HepG2 (cell line): ENCODE data around the gene PDE4D. TPM values are rescaled to one million over a fixed set of nuclear protein-coding genes. Genes with fewer than 3 reads are reported as not detected.

Experiments
- ATAC-seq: fragments of 200-7000 bp; cut with Tn5 transposase; 3 replicates; pipeline ENCODE4 v1.9.1; 2020; ENCODE audit warnings: mild to moderate bottlenecking, moderate library complexity
- BruUV-seq: library from RNA; stranded (reverse); fragments of 400-500 nt; replicated peaks from 2 replicates; lab custom pipeline; 2021; lab: Mats Ljungman, UMichigan
- CTCF ChIA-PET: fragments of 300-600 bp; formaldehyde crosslinking; extraction: SDS; loops from one replicate; lab custom pipeline; 2021; ENCODE audit warnings: low total read pairs, inconsistent platforms, low intra/inter-chr PET ratio; lab: Yijun Ruan, JAX
- POLR2A ChIA-PET: fragments of 350-600 bp; sonication (Branson Sonifier 250); formaldehyde crosslinking; loops from one replicate; lab custom pipeline; 2020; ENCODE audit warnings: antibody characterized with exemption, inconsistent platforms; lab: Yijun Ruan, JAX
- DNase-seq: peaks from one replicate; pipeline ENCODE4 v3.0.0-alpha.2; 2015; ENCODE audit warnings: low spot score
- FAIRE-seq: peaks from 3 replicates; lab custom pipeline; 2011; peaks lifted over from hg19 to GRCh38; lab: Jason Lieb, UNC
- H2AFZ ChIP-seq: one replicate; pipeline ENCODE4 v1.6.1; 2011; ENCODE audit warnings: low read length, inconsistent platforms
- H3K27ac ChIP-seq: fragments of 300-600 bp; 3 replicates; pipeline ENCODE4 v1.8.0; 2011; ENCODE audit warnings: mixed run types, mild to moderate bottlenecking, mixed read lengths, low read length, inconsistent platforms; ENCODE audit not compliant: insufficient read depth; ENCODE audit errors: extremely low read length
- H3K27me3 ChIP-seq, 2 experiments: fragments of 200-600 bp in 1 of 2; 2 replicates in 1 of 2; 3 replicates in 1 of 2; pipeline versions ENCODE4 v1.6.0 to v1.8.0; 2011; ENCODE audit warnings: low read length in 2 of 2, mild to moderate bottlenecking in 2 of 2, moderate library complexity in 2 of 2, inconsistent platforms in 1 of 2; ENCODE audit not compliant: insufficient read depth in 2 of 2, control insufficient read depth in 1 of 2
- H3K36me3 ChIP-seq, 2 experiments: fragments of 200-600 bp in 1 of 2; replicated peaks in 1 of 2; 2 replicates in 1 of 2; 3 replicates in 1 of 2; pipeline versions ENCODE4 v1.5.1 to v1.8.0; 2011; ENCODE audit warnings: low read length in 2 of 2, inconsistent platforms in 1 of 2; ENCODE audit not compliant: insufficient read depth in 2 of 2, control insufficient read depth in 1 of 2
- H3K4me1 ChIP-seq: 2 replicates; pipeline ENCODE4 v1.5.1; 2012; ENCODE audit warnings: low read length, inconsistent platforms; ENCODE audit not compliant: insufficient read depth
- H3K4me2 ChIP-seq: 2 replicates; pipeline ENCODE4 v1.6.0; 2011; ENCODE audit warnings: low read depth, low read length, inconsistent platforms
- H3K4me3 ChIP-seq, 3 experiments: fragments of 200-600 bp in 1 of 3; sonication (generic), shearing (Covaris generic) in 1 of 3; replicated peaks in 1 of 3; 2 replicates each; pipeline ENCODE4 v1.5.1; 2011 to 2016; ENCODE audit warnings: low read length in 3 of 3, inconsistent platforms in 2 of 3, low read depth in 2 of 3, mild to moderate bottlenecking in 2 of 3, control low read depth in 1 of 3, mixed read lengths in 1 of 3; ENCODE audit not compliant: insufficient read depth in 1 of 3
- H3K79me2 ChIP-seq: one replicate; pipeline ENCODE4 v1.6.1; 2011; ENCODE audit warnings: low read length, inconsistent platforms; ENCODE audit not compliant: insufficient read depth
- H3K9ac ChIP-seq: 2 replicates; pipeline ENCODE4 v1.6.0; 2011; ENCODE audit warnings: mild to moderate bottlenecking, low read depth, low read length, inconsistent platforms; ENCODE audit not compliant: insufficient read depth
- H3K9me3 ChIP-seq: 2 replicates; pipeline ENCODE4 v1.5.1; 2012; ENCODE audit warnings: mild to moderate bottlenecking, low read length
- H4K20me1 ChIP-seq: 2 replicates; pipeline ENCODE4 v1.6.0; 2011; ENCODE audit warnings: inconsistent platforms, mild to moderate bottlenecking, low read length, moderate library complexity; ENCODE audit not compliant: insufficient read depth
- ATF1 ChIP-seq: IDR thresholded peaks from 2 replicates; pipeline ENCODE4 v1.6.1; 2016; ENCODE audit warnings: mild to moderate bottlenecking, control low read depth
- E2F2 ChIP-seq: sonication (generic); formaldehyde crosslinking; IDR thresholded peaks from 2 replicates; pipeline ENCODE4 v1.4.0; 2020; ENCODE audit warnings: missing genetic modification reagents, borderline replicate concordance
- FOXP1 ChIP-seq, 2 experiments: fragments of 450-650 bp in 1 of 2; IDR thresholded peaks; 2 replicates each; pipeline ENCODE4 v1.6.1; 2017 to 2018; ENCODE audit warnings: antibody characterized with exemption in 1 of 2
- ZNF800 ChIP-seq: sonication (generic); formaldehyde crosslinking; IDR thresholded peaks from 2 replicates; pipeline ENCODE4 v1.4.0; 2020; ENCODE audit warnings: missing genetic modification reagents
- WGBS: methylation state at CpG from one replicate; pipeline ENCODE4 v1.1.6; 2017; ENCODE audit warnings: low lambda C conversion rate; 5-methylcytosine and 5-hydroxymethylcytosine counted together
- in situ Hi-C: cut with HindIII; loops from 2 replicates; pipeline ENCODE4 v1.10.0; 2017; ENCODE audit warnings: low pct_unique_long_range_greater_than_20kb; ENCODE audit not compliant: extremely low pct_ligation_motif_present
- intact Hi-C: fragments of 100-400 bp; cut with micrococcal nuclease; formaldehyde crosslinking; loops from one replicate; pipeline ENCODE4 v1.10.0; 2022; ENCODE audit not compliant: unreplicated experiment
- polyA plus RNA-seq, 8 experiments: library from polyadenylated mRNA; depleted of rRNA in 3 of 8; stranded (reverse) in 7 of 8; unstranded in 1 of 8; fragments of >200 nt; fragmentation: Illumina TruSeq in 4 of 8; extraction: Trizol in 4 of 8; gene quantifications; 2 replicates each; pipeline versions ENCODE4 v1.2.1 to v1.2.3, GENCODE V29; 2011 to 2016; ENCODE audit warnings: low read depth in 4 of 8, missing spikeins in 1 of 8, mixed read lengths in 1 of 8; ENCODE audit not compliant: insufficient read depth in 1 of 8
- total RNA-seq, 5 experiments: library from RNA; depleted of rRNA; stranded (reverse); fragments of >200 nt; fragmentation: Illumina TruSeq; extraction: Trizol; gene quantifications; 2 replicates each; pipeline ENCODE4 v1.2.3, GENCODE V29; 2016; ENCODE audit warnings: low read depth in 1 of 5
- TF ChIP-seq, protein P1 (sequence below): sonication (generic); formaldehyde crosslinking; IDR thresholded peaks from 2 replicates; pipeline ENCODE4 v1.4.0; 2020; ENCODE audit warnings: mild to moderate bottlenecking, missing genetic modification reagents

PDE4D gene
- total and polyA plus RNA-seq, 2 of the 13 experiments (the other 11 are each of a cell fraction or from before 2014, with no cell fraction given) = 7.0 to 12.2 TPM

- H3K27me3 ChIP-seq = no peaks in the 10 kb centered on the region
- no peaks in the 10 kb centered on the region for H3K79me2 ChIP-seq
- CTCF ChIA-PET = no interaction called here
- no peaks in the 10 kb centered on the region for H4K20me1 ChIP-seq
- H3K9ac ChIP-seq = no peak overlapping the region
- intact Hi-C loops = no loop called here
- WGBS = 100% methylated on average over 1 of the region's 1 CpG
- H3K4me1 ChIP-seq = no peaks in the 10 kb centered on the region
- DNase-seq (no peak), FAIRE-seq (no peak), ATAC-seq (no peak)
- POLR2A ChIA-PET = no interaction called here
- H3K27ac ChIP-seq = no peak overlapping the region
- no peak overlapping the region for H3K4me2 ChIP-seq
- no TSS peak for BruUV-seq
- no peaks in the 10 kb centered on the region for H3K36me3 ChIP-seq
- no peak overlapping the region for H2AFZ ChIP-seq
- in situ Hi-C loops = no loop called here
- H3K9me3 ChIP-seq = no peaks in the 10 kb centered on the region
- no peak overlapping the region for H3K4me3 ChIP-seq
- TF ChIP-seq E2F2 (no peak), ATF1 (CRISPR knock-in tag) (no peak), ZNF800 (CRISPR knock-in tag) (no peak), FOXP1 (IDR thresholded peaks at IDR 0.05) (no peak), FOXP1 (CRISPR knock-in tag; IDR thresholded peaks at IDR 0.05) (no peak)
- TF ChIP-seq, protein P1, sequence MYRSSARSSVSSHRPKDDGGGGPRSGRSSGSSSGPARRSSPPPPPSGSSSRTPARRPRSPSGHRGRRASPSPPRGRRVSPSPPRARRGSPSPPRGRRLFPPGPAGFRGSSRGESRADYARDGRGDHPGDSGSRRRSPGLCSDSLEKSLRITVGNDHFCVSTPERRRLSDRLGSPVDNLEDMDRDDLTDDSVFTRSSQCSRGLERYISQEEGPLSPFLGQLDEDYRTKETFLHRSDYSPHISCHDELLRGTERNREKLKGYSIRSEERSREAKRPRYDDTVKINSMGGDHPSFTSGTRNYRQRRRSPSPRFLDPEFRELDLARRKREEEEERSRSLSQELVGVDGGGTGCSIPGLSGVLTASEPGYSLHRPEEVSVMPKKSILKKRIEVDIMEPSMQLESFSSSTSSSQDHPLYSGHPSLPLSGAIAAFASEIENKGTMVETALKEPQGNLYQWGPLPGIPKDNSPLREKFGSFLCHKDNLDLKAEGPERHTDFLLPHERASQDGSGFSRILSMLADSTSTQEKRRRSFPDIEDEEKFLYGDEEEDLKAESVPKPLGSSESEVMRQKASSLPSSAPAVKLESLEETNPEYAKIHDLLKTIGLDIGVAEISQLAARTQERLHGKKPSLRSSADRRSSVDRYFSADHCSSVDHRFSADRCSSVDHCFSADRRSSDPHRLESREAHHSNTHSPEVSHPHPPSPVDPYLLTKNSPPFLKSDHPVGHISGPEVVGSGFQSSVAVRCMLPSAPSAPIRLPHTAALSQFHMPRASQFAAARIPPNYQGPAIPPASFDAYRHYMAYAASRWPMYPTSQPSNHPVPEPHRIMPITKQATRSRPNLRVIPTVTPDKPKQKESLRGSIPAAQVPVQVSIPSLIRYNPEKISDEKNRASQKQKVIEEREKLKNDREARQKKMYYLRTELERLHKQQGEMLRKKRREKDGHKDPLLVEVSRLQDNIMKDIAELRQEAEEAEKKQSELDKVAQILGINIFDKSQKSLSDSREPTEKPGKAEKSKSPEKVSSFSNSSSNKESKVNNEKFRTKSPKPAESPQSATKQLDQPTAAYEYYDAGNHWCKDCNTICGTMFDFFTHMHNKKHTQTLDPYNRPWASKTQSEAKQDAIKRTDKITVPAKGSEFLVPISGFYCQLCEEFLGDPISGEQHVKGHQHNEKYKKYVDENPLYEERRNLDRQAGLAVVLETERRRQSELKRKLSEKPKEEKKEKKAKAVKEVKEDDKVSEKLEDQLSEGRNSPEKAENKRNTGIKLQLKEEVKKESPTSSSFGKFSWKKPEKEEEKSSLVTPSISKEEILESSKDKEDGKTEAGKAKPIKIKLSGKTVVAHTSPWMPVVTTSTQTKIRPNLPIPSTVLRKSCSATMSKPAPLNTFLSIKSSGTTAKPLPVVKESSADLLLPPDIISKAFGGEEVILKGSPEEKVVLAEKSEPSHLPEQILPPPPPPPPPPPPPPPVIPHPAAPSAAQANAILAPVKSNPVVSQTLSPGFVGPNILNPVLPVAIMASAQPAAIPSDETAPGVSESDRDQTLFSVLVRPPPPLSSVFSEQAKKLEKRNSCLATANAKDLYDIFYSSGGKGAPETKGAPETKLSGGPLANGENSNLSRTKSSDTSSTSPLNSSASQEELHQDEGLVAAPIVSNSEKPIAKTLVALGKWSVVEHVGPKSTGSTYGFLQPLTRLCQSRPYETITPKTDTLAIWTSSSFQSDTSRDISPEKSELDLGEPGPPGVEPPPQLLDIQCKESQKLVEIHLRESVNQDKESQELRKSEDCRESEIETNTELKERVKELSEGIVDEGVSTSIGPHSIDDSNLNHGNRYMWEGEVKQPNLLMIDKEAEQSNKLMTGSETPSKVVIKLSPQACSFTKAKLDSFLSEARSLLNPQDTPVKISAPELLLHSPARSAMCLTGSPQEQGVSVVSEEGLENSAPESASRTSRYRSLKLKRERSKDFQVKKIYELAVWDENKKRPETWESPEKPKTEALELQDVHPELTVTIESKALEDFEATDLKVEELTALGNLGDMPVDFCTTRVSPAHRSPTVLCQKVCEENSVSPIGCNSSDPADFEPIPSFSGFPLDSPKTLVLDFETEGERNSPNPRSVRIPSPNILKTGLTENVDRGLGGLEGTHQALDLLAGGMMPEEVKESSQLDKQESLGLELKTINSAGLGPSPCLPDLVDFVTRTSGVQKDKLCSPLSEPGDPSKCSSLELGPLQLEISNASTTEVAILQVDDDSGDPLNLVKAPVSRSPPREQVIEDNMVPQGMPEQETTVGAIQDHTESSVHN (CRISPR knock-in tag) = no peak
These were observed 687.4 kb downstream of the PDE4D start for GRCh38 chr5:59206132-59206581.
